KG1 (cell line): ENCODE data around the gene S100A13.

Experiments used
- DNase-seq: peaks from one replicate; lab custom pipeline; 2025; lab: John Stamatoyannopoulos, UW

The S100A13 gene

GRCh38 chr1:153569465-153569864, 57.8 kb downstream of the S100A13 start:
- no peak for DNase-seq
